Measurements from ENCODE around the gene CLINT1. TPM values are rescaled to one million over a fixed set of nuclear protein-coding genes. Genes with fewer than 3 reads are reported as not detected.

The CLINT1 gene
- total and polyA plus RNA-seq, 2 of the 4 experiments (the other 2 are of a cell fraction): 144 to 146 TPM

DNA sequence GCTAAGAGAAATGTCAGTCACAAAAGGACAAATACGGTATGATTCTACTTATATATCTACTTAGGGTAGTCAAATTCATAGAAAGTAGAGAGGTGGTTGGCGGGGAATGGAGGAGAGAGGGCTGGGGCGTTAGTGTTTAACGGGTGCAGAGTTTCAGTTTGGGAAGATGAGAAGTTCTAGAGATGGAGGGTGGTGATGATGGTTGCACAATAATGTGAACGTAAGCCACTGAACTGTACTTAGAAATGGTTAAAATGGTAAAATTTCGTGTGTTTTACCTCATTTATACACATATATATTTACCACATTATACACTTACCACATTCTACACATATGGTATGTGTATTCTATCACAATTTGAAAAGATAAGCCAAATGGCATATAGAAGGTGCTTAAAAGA, 79.7 kb downstream of the CLINT1 start:
- H3K4me3 ChIP-seq (ENCODE audit: insufficient read depth, low read depth, low read length): no peak overlapping the region
- no peak overlapping the region for H3K9ac ChIP-seq (ENCODE audit: low read depth, low read length)
- H2BK5ac ChIP-seq (ENCODE audit: low read depth, low read length, poor library complexity, severe bottlenecking): no peak overlapping the region
- no peaks in the 10 kb centered on the region for H4K20me1 ChIP-seq (ENCODE audit: insufficient read depth, low read length)
- DNase-seq (no peak), ATAC-seq (ENCODE audit: low read depth) (no peak)
- in situ Hi-C loops (cut with MboI; ENCODE audit: low sequenced_read_pairs): no loop called here
- no peak overlapping the region for H3K18ac ChIP-seq (ENCODE audit: low read depth, low read length)
- H3K4me1 ChIP-seq (ENCODE audit: control insufficient read depth, insufficient read depth, low read length): no peaks in the 10 kb centered on the region
- no peak overlapping the region for H2AK5ac ChIP-seq (ENCODE audit: low read depth, low read length)
- no peaks in the 10 kb centered on the region for H3K9me3 ChIP-seq (ENCODE audit: control insufficient read depth, insufficient read depth, low read length)
- no peak overlapping the region for H3K27ac ChIP-seq (ENCODE audit: insufficient read depth, low read length)
- no peak overlapping the region for H4K8ac ChIP-seq (ENCODE audit: low read depth in 2 of 2, low read length in 2 of 2)
- H3K9me1 ChIP-seq (ENCODE audit: insufficient read depth, low read length): no peaks in the 10 kb centered on the region
- H3K36me3 ChIP-seq (ENCODE audit: control insufficient read depth, insufficient read depth, low read length): peaks cover 4% of the 10 kb centered on the region; the same call in 1 of the 2 replicates
- no peak overlapping the region for H4K5ac ChIP-seq (ENCODE audit: low read depth, low read length)
- no peak overlapping the region for H3K14ac ChIP-seq (replicated peaks; ENCODE audit: low read depth, low read length)
- no peak overlapping the region for H3K23ac ChIP-seq (ENCODE audit: low read depth, low read length)
- H2AFZ ChIP-seq (replicated peaks; ENCODE audit: low read length, poor library complexity): no peak overlapping the region
- no peaks in the 10 kb centered on the region for H3K79me1 ChIP-seq (ENCODE audit: low read depth in 1 of 2, low read length in 2 of 2)
- intact Hi-C loops (cut with micrococcal nuclease): no loop called here
- dilution Hi-C loops (cut with HindIII; ENCODE audit: low sequenced_read_pairs, unreplicated experiment): no loop called here
- H4K91ac ChIP-seq (ENCODE audit: insufficient read depth, low read depth, low read length): no peak overlapping the region
- no peaks in the 10 kb centered on the region for H3K27me3 ChIP-seq (ENCODE audit: control insufficient read depth, insufficient read depth, low read length)
- H2BK15ac ChIP-seq (ENCODE audit: low read depth, low read length): no peak overlapping the region
- POLR2A ChIA-PET (ENCODE audit: unreplicated experiment): no interaction called here
- BruUV-seq (replicated peaks): no TSS peak
- H3K4ac ChIP-seq (ENCODE audit: low read depth, low read length): no peak overlapping the region
- 94% methylated on average over 3 of the region's 6 CpGs; no CpG with 5 or more reads in 1 of the 2 experiments for WGBS, 2 experiments (ENCODE audit: extremely low coverage in 2 of 2, insufficient read length in 1 of 2)
- H2BK20ac ChIP-seq (ENCODE audit: low read depth, low read length): no peak overlapping the region
- TF ChIP-seq MXI1 (IDR thresholded peaks at IDR 0.05; ENCODE audit: borderline replicate concordance, low read depth, low read length): no peak
- TF ChIP-seq, protein P1, sequence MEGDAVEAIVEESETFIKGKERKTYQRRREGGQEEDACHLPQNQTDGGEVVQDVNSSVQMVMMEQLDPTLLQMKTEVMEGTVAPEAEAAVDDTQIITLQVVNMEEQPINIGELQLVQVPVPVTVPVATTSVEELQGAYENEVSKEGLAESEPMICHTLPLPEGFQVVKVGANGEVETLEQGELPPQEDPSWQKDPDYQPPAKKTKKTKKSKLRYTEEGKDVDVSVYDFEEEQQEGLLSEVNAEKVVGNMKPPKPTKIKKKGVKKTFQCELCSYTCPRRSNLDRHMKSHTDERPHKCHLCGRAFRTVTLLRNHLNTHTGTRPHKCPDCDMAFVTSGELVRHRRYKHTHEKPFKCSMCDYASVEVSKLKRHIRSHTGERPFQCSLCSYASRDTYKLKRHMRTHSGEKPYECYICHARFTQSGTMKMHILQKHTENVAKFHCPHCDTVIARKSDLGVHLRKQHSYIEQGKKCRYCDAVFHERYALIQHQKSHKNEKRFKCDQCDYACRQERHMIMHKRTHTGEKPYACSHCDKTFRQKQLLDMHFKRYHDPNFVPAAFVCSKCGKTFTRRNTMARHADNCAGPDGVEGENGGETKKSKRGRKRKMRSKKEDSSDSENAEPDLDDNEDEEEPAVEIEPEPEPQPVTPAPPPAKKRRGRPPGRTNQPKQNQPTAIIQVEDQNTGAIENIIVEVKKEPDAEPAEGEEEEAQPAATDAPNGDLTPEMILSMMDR (conservative IDR thresholded peaks at IDR 0.05; ENCODE audit: low read depth, low read length): no peak
- TF ChIP-seq MAFK (IDR thresholded peaks at IDR 0.05; ENCODE audit: low read depth, low read length): no peak
- no peak for TF ChIP-seq MAZ (IDR thresholded peaks at IDR 0.05; ENCODE audit: borderline replicate concordance, low read depth, low read length)
- peak; percentile 61 for TF ChIP-seq CEBPB (IDR thresholded peaks at IDR 0.05; ENCODE audit: low read depth, low read length)
- no peak overlapping the region for H2BK120ac ChIP-seq (ENCODE audit: low read depth, low read length)
- no peak overlapping the region for H2AK9ac ChIP-seq (replicated peaks; ENCODE audit: low read depth, low read length, poor library complexity)
- H3K4me2 ChIP-seq (ENCODE audit: low read depth, low read length): no peak overlapping the region
- H3K56ac ChIP-seq (ENCODE audit: extremely low read depth, insufficient read depth, low read length): no peak overlapping the region
- CTCF ChIA-PET: no interaction called here

All from IMR-90 (cell line).